Fibroblast of lung (primary cell): ENCODE results near the gene LGALS14. TPM values are rescaled to one million over a fixed set of nuclear protein-coding genes. Genes with fewer than 3 reads are reported as not detected.
"Not testable (repeated sequence)": the region's sequence is repeated elsewhere in the genome, so short reads cannot be mapped to it uniquely, and the experiment has no call there.

Experiments used
- DNase-seq, 2 donors: peaks; one replicate each; pipeline versions ENCODE4 v3.0.0 to v3.0.0-alpha.2; 2010; ENCODE audit warnings: low read depth in 2 of 2
- H2AFZ ChIP-seq: 2 replicates; pipeline ENCODE4 v1.5.1; 2012; ENCODE audit warnings: low read length, control low read depth, inconsistent platforms
- H3K27ac ChIP-seq: 2 replicates; pipeline ENCODE4 v1.5.1; 2011; ENCODE audit warnings: low read length, control low read depth; ENCODE audit not compliant: insufficient read depth
- H3K27me3 ChIP-seq: 2 replicates; pipeline ENCODE4 v1.5.1; 2011; ENCODE audit warnings: mild to moderate bottlenecking, low read length; ENCODE audit not compliant: control insufficient read depth, insufficient read depth
- H3K36me3 ChIP-seq: 2 replicates; pipeline ENCODE4 v1.5.1; 2011; ENCODE audit warnings: low read length; ENCODE audit not compliant: control insufficient read depth, insufficient read depth
- H3K4me1 ChIP-seq: 2 replicates; pipeline ENCODE4 v1.5.1; 2011; ENCODE audit warnings: low read length; ENCODE audit not compliant: control insufficient read depth, insufficient read depth; ENCODE audit errors: extremely low read depth
- H3K4me2 ChIP-seq: 2 replicates; pipeline ENCODE4 v1.5.1; 2011; ENCODE audit warnings: low read length, control low read depth; ENCODE audit not compliant: insufficient read depth; ENCODE audit errors: extremely low read depth
- H3K4me3 ChIP-seq, 4 experiments: fragments of 200-600 bp in 1 of 4; sonication (generic) in 1 of 4; replicated peaks in 1 of 4; 2 replicates each; pipeline ENCODE4 v1.5.1; 2011 to 2016; ENCODE audit warnings: low read length in 4 of 4, low read depth in 3 of 4, mild to moderate bottlenecking in 3 of 4, control low read depth in 2 of 4, inconsistent platforms in 1 of 4, mixed read lengths in 1 of 4; ENCODE audit not compliant: insufficient read depth in 1 of 4; ENCODE audit errors: control extremely low read depth in 1 of 4
- H3K79me2 ChIP-seq: 2 replicates; pipeline ENCODE4 v1.5.1; 2012; ENCODE audit warnings: mild to moderate bottlenecking, low read length, inconsistent platforms; ENCODE audit not compliant: control insufficient read depth, insufficient read depth
- H3K9ac ChIP-seq: 2 replicates; pipeline ENCODE4 v1.5.1; 2011; ENCODE audit warnings: mild to moderate bottlenecking, low read length, control low read depth; ENCODE audit not compliant: insufficient read depth
- H3K9me3 ChIP-seq: 2 replicates; pipeline ENCODE4 v1.5.1; 2012; ENCODE audit warnings: low read depth, low read length; ENCODE audit not compliant: control insufficient read depth, insufficient read depth
- H4K20me1 ChIP-seq: 2 replicates; pipeline ENCODE4 v1.5.1; 2011; ENCODE audit warnings: low read length; ENCODE audit not compliant: control insufficient read depth, insufficient read depth; ENCODE audit errors: extremely low read depth
- CTCF ChIP-seq, 2 donors: IDR thresholded peaks in 1 of 2; conservative IDR thresholded peaks in 1 of 2; 1 replicate in 1 of 2; 2 replicates in 1 of 2; pipeline ENCODE4 v1.5.1; 2011 to 2012; ENCODE audit warnings: low read length in 2 of 2, control low read depth in 1 of 2, inconsistent platforms in 1 of 2, low read depth in 1 of 2, mild to moderate bottlenecking in 1 of 2
- EZH2 ChIP-seq: IDR thresholded peaks from 2 replicates; pipeline ENCODE4 v1.5.1; 2012; ENCODE audit warnings: low read length, control low read depth, mild to moderate bottlenecking; ENCODE audit errors: missing control alignments
- polyA plus RNA-seq, 2 donors: library from polyadenylated mRNA; depleted of rRNA in 1 of 2; stranded (reverse) in 1 of 2; unstranded in 1 of 2; fragments of >200 nt; gene quantifications; 2 replicates each; pipeline ENCODE4 v1.2.1, GENCODE V29; 2011 to 2012; ENCODE audit warnings: missing spikeins in 1 of 2
- total RNA-seq: library from RNA; depleted of rRNA; stranded (reverse); fragments of >200 nt; gene quantifications from 2 replicates; pipeline ENCODE4 v1.2.1, GENCODE V29; 2014

The LGALS14 gene
- total and polyA plus RNA-seq, 2 donors (not counting 1 experiment from before 2014, with no cell fraction given), result not detected

GRCh38 chr19:39684267-39684666 is 20.0 kb upstream of the LGALS14 start:
- no peak overlapping the region for H3K4me3 ChIP-seq
- no peak overlapping the region for H3K27ac ChIP-seq
- DNase-seq, result no peak
- TF ChIP-seq CTCF (conservative IDR thresholded peaks at IDR 0.05 in 1 of 2, IDR thresholded peaks at IDR 0.05 in 1 of 2; ENCODE audit: low read depth in 1 of 2, low read length in 2 of 2) (no peak), EZH2 (no peak)
- no peaks in the 10 kb centered on the region for H3K9me3 ChIP-seq
- H3K4me2 ChIP-seq, result no peak overlapping the region
- no peaks in the 10 kb centered on the region for H3K4me1 ChIP-seq
- no peaks in the 10 kb centered on the region for H3K79me2 ChIP-seq
- no peak overlapping the region for H2AFZ ChIP-seq
- H3K36me3 ChIP-seq, result no peaks in the 10 kb centered on the region
- no peaks in the 10 kb centered on the region for H4K20me1 ChIP-seq
- no peak overlapping the region for H3K9ac ChIP-seq
- H3K27me3 ChIP-seq, result no peaks in the 10 kb centered on the region

GRCh38 chr19:39686739-39687138 is 17.5 kb upstream of the LGALS14 start:
- no peak overlapping the region for H3K4me2 ChIP-seq
- no peaks in the 10 kb centered on the region for H3K4me1 ChIP-seq
- TF ChIP-seq CTCF (conservative IDR thresholded peaks at IDR 0.05 in 1 of 2, IDR thresholded peaks at IDR 0.05 in 1 of 2; ENCODE audit: low read depth in 1 of 2, low read length in 2 of 2) (no peak), EZH2 (no peak)
- DNase-seq, result no peak
- H3K36me3 ChIP-seq, result no peaks in the 10 kb centered on the region
- H3K79me2 ChIP-seq, result no peaks in the 10 kb centered on the region
- no peak overlapping the region for H3K27ac ChIP-seq
- H3K9me3 ChIP-seq, result no peaks in the 10 kb centered on the region
- H2AFZ ChIP-seq, result no peak overlapping the region
- no peak overlapping the region for H3K4me3 ChIP-seq
- no peak overlapping the region for H3K9ac ChIP-seq
- no peaks in the 10 kb centered on the region for H4K20me1 ChIP-seq
- H3K27me3 ChIP-seq, result no peaks in the 10 kb centered on the region

- not testable (repeated sequence) for H3K27me3 ChIP-seq, H3K9ac ChIP-seq, H3K9me3 ChIP-seq, H3K36me3 ChIP-seq, H3K27ac ChIP-seq, H2AFZ ChIP-seq, DNase-seq, H3K4me3 ChIP-seq, H3K4me1 ChIP-seq, H3K79me2 ChIP-seq, H3K4me2 ChIP-seq, H4K20me1 ChIP-seq
Observed at GRCh38 chr19:39688637-39689036, 15.6 kb upstream of the LGALS14 start.
